CD4-positive, CD25-positive, alpha-beta regulatory T cell (primary cell): ENCODE data around the gene ATRNL1. TPM values are rescaled to one million over a fixed set of nuclear protein-coding genes. Genes with fewer than 3 reads are reported as not detected.
"Not testable (repeated sequence)": the region's sequence is repeated elsewhere in the genome, so short reads cannot be mapped to it uniquely, and the experiment has no call there.

Source experiments
- ATAC-seq, 2 donors: fragments of 150-1000 bp; cut with Tn5 transposase; one replicate each; pipeline ENCODE4 v1.10.0; 2021; ENCODE audit warnings: low read depth in 2 of 2, moderate number of reproducible peaks in 2 of 2, moderate library complexity in 1 of 2
- DNase-seq, 3 donors: peaks; one replicate each; pipeline versions ENCODE4 v3.0.0 to v3.0.0-alpha.2; 2012 to 2022; ENCODE audit warnings: mixed read lengths in 1 of 3
- H3K27ac ChIP-seq: one replicate; pipeline ENCODE4 v1.7.0; 2013; ENCODE audit warnings: mild to moderate bottlenecking, low read length; ENCODE audit not compliant: insufficient read depth, poor library complexity, severe bottlenecking
- H3K27me3 ChIP-seq: one replicate; pipeline ENCODE4 v1.7.0; 2013; ENCODE audit warnings: low read length; ENCODE audit not compliant: control insufficient read depth, insufficient read depth
- H3K36me3 ChIP-seq: one replicate; pipeline ENCODE4 v1.7.0; 2013; ENCODE audit warnings: mild to moderate bottlenecking, low read length, moderate library complexity; ENCODE audit not compliant: control insufficient read depth, insufficient read depth
- H3K4me1 ChIP-seq: 2 replicates; pipeline ENCODE4 v1.7.0; 2013; ENCODE audit warnings: mild to moderate bottlenecking, low read length; ENCODE audit not compliant: insufficient read depth, control insufficient read depth, poor library complexity, severe bottlenecking
- H3K4me3 ChIP-seq: one replicate; pipeline ENCODE4 v1.7.0; 2013; ENCODE audit warnings: low read depth, mild to moderate bottlenecking, low read length, moderate library complexity
- H3K9me3 ChIP-seq, 2 experiments: 1 replicate in 1 of 2; 2 replicates in 1 of 2; pipeline ENCODE4 v1.7.0; 2013; ENCODE audit warnings: low read length in 2 of 2, mild to moderate bottlenecking in 1 of 2, moderate library complexity in 1 of 2; ENCODE audit not compliant: control insufficient read depth in 2 of 2
- H3K27ac Mint-ChIP-seq, 3 donors: one replicate each; pipeline ENCODE4 v1.8.0; 2020 to 2022; ENCODE audit warnings: mild to moderate bottlenecking in 3 of 3, mixed read lengths in 3 of 3, moderate library complexity in 2 of 3
- H3K27me3 Mint-ChIP-seq: one replicate; pipeline ENCODE4 v1.8.0; 2022; ENCODE audit warnings: mild to moderate bottlenecking, mixed read lengths
- H3K36me3 Mint-ChIP-seq: one replicate; pipeline ENCODE4 v1.8.0; 2020; ENCODE audit warnings: mixed read lengths
- H3K4me1 Mint-ChIP-seq, 4 donors: one replicate each; pipeline ENCODE4 v1.8.0; 2020 to 2022; ENCODE audit warnings: mixed read lengths in 4 of 4, mild to moderate bottlenecking in 1 of 4
- H3K4me3 Mint-ChIP-seq, 4 donors: one replicate each; pipeline ENCODE4 v1.8.0; 2020 to 2022; ENCODE audit warnings: mild to moderate bottlenecking in 4 of 4, mixed read lengths in 4 of 4, moderate library complexity in 3 of 4
- H3K9me3 Mint-ChIP-seq, 7 donors: one replicate each; pipeline ENCODE4 v1.8.0; 2020 to 2022; ENCODE audit warnings: mixed read lengths in 7 of 7, mild to moderate bottlenecking in 3 of 7, moderate library complexity in 2 of 7
- polyA plus RNA-seq, 4 donors: library from polyadenylated mRNA; unstranded; fragments of 300-500 nt; fragmentation: Illumina TruSeq; gene quantifications; one replicate each; pipeline ENCODE4 v1.2.3, GENCODE V29; 2021
- total RNA-seq: library from RNA; stranded (reverse); gene quantifications from one replicate; pipeline ENCODE4 v1.2.3, GENCODE V29; 2022

The ATRNL1 gene
- total and polyA plus RNA-seq, 5 donors from 2014 or later = not detected

DNA sequence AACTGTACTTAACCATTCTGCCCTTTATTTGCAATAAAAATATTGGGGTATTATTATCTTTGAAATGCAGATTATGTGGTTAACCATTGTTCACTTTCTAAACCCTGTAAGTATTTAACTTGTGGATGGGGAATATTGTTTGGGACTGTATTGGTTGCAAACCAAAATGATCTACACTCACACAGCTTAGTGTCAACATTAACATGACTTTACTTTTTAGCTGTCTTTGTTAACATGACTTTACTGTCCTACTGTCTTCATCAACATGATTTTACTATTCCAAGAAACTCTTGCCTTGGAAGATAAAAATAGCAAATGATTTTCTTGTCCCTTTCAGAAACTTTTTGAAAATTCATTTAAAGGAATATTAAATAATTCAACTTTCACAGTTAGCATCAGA, 708.3 kb downstream of the ATRNL1 start:
- Histone ChIP-seq H3K36me3 (no peaks in the 10 kb centered on the region), H3K27me3 (no peaks in the 10 kb centered on the region), H3K4me3 (no peak overlapping the region), H3K4me1 (no peaks in the 10 kb centered on the region), H3K27ac (no peak overlapping the region), H3K9me3 (no peaks in the 10 kb centered on the region)
- DNase-seq (no peak), ATAC-seq (no peak)
- Mint-ChIP-seq H3K27ac (no peak overlapping the region), H3K4me3 (no peak overlapping the region), H3K36me3 (no peaks in the 10 kb centered on the region), H3K9me3 (peaks cover 0 to 10% (median 0%) of the 10 kb centered on the region in 7 donors), H3K27me3 (no peaks in the 10 kb centered on the region), H3K4me1 (no peaks in the 10 kb centered on the region)

DNA sequence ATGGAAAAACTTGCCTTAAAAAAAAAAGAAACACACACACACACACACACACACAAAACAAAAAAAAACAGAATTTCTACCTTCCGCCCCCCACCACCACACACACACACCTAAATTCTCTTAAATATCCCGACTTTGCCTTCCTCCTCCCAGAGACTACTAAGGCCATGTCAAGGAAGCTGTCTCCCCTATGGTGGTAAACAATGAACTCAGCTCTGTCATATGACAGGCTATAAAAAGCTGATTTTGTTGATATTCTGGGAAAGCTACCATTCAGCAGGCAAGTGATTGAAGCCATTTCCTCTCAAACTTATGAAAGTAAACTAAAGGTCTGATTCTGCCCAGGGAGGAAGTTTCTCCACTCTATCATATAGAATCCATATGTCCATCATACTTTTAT, 708.8 kb downstream of the ATRNL1 start:
- DNase-seq (no peak), ATAC-seq (no peak)
- H3K36me3 Mint-ChIP-seq = no peaks in the 10 kb centered on the region
- no peak overlapping the region for H3K4me3 ChIP-seq
- H3K4me1 Mint-ChIP-seq = no peaks in the 10 kb centered on the region
- no peak overlapping the region for H3K27ac ChIP-seq
- H3K27ac Mint-ChIP-seq = no peak overlapping the region
- no peaks in the 10 kb centered on the region for H3K4me1 ChIP-seq
- no peaks in the 10 kb centered on the region for H3K9me3 ChIP-seq
- no peaks in the 10 kb centered on the region for H3K27me3 Mint-ChIP-seq
- no peaks in the 10 kb centered on the region for H3K27me3 ChIP-seq
- no peak overlapping the region for H3K4me3 Mint-ChIP-seq
- peaks cover 0 to 10% (median 0%) of the 10 kb centered on the region in 7 donors for H3K9me3 Mint-ChIP-seq
- H3K36me3 ChIP-seq = no peaks in the 10 kb centered on the region

DNA sequence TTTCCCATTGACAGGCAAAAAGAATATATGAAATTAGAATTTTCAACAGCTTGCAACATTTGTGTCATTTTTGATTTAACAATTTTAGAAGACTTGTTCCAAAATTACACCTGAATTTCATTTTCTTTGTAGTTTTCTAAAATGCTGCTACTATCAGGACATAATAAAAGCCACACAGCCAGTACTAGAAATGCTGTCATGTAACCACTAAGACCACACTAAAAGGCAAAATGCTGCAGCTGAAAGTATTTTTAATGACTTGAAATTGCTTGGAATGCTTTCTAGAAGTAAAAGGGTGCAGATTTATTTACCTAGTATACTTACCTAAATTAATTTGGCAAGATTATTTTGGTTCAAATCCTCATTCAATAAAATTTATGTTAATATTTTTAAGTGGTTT, 709.7 kb downstream of the ATRNL1 start:
- no peaks in the 10 kb centered on the region for H3K27me3 ChIP-seq
- no peaks in the 10 kb centered on the region for H3K36me3 ChIP-seq
- ATAC-seq (no peak), DNase-seq (no peak)
- Mint-ChIP-seq H3K27ac (no peak overlapping the region), H3K4me1 (no peaks in the 10 kb centered on the region), H3K36me3 (no peaks in the 10 kb centered on the region), H3K27me3 (no peaks in the 10 kb centered on the region), H3K4me3 (no peak overlapping the region), H3K9me3 (peaks cover 0 to 10% (median 0%) of the 10 kb centered on the region in 7 donors)
- H3K9me3 ChIP-seq = no peaks in the 10 kb centered on the region
- no peaks in the 10 kb centered on the region for H3K4me1 ChIP-seq
- no peak overlapping the region for H3K4me3 ChIP-seq
- H3K27ac ChIP-seq = no peak overlapping the region

DNA sequence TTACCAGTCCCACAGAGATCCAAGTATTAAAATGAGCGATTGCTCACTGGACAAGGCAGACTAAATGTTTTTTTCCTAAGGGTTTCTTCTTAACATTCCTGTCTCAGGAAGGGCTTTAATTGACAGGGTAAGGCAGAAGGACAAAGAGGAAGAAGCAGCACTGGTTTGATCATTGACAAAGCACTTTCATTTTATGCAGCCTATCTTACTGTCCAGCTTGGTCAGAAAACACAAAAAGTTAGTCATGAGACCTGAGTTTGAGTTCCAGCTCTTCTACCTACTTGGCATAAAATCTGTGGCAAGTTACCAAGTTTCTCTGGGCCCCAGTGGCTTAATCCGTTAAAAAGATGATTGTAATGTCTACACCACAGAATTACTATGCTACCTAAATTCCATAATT, 721.4 kb downstream of the ATRNL1 start:
- Mint-ChIP-seq H3K27ac (no peak overlapping the region), H3K9me3 (peaks cover 0 to 11% (median 3%) of the 10 kb centered on the region in 7 donors), H3K27me3 (no peaks in the 10 kb centered on the region), H3K36me3 (no peaks in the 10 kb centered on the region), H3K4me1 (no peaks in the 10 kb centered on the region), H3K4me3 (no peak overlapping the region)
- Histone ChIP-seq H3K4me3 (no peak overlapping the region), H3K27me3 (no peaks in the 10 kb centered on the region), H3K9me3 (no peaks in the 10 kb centered on the region), H3K4me1 (no peaks in the 10 kb centered on the region), H3K36me3 (no peaks in the 10 kb centered on the region), H3K27ac (no peak overlapping the region)
- ATAC-seq (no peak), DNase-seq (no peak)

DNA sequence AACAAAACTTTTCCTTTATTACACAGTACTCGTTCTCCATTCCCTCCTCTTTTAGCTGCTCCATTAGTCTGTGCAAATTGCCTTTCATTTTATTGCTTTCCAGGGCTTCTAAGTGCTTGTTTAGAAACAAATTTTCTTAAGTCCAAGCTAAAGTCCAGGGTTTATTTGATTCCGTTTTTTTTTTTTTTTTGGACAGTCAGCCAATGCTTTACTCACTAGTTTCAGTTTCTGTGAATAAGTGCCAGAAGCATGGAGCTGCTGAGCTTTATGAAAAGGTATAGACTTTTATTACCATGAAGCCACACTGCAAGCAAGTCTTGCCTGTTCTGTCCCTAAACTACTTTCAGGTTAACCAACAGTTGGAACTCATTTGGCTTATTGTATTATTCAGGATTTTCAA, 724.8 kb downstream of the ATRNL1 start:
- H3K27me3 ChIP-seq = no peaks in the 10 kb centered on the region
- no peak overlapping the region for H3K27ac Mint-ChIP-seq
- no peak overlapping the region for H3K4me3 Mint-ChIP-seq
- H3K36me3 Mint-ChIP-seq = no peaks in the 10 kb centered on the region
- H3K36me3 ChIP-seq = no peaks in the 10 kb centered on the region
- no peaks in the 10 kb centered on the region for H3K4me1 ChIP-seq
- no peaks in the 10 kb centered on the region for H3K4me1 Mint-ChIP-seq
- peaks cover 0 to 2% of the 10 kb centered on the region in 2 experiments for H3K9me3 ChIP-seq
- DNase-seq (no peak), ATAC-seq (no peak)
- H3K27ac ChIP-seq = no peak overlapping the region
- H3K9me3 Mint-ChIP-seq = peaks cover 3 to 12% (median 9%) of the 10 kb centered on the region in 7 donors
- no peaks in the 10 kb centered on the region for H3K27me3 Mint-ChIP-seq
- H3K4me3 ChIP-seq = no peak overlapping the region

DNA sequence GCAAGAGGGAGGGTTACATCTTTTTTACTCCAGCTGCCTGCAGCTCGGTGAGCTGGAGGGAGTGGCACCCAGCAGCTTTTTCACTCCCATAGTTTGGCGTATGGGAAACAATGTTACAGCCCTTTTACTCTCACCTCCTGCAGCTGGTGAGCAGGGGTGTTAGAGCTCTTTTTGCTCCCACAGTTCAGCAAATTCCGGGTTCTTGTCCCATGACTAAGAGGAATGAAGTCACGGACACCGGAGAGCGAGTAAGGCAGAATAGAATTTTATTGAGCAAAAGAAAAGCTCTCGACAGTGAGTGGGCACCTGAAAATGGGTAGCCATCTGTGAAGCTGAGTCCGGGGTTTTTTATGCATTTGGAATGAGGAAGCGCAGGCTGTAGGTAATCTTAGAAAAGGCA, 733.2 kb downstream of the ATRNL1 start:
- Mint-ChIP-seq H3K9me3 (peaks cover 3 to 17% (median 5%) of the 10 kb centered on the region in 7 donors), H3K27me3 (no peaks in the 10 kb centered on the region), H3K4me1 (no peaks in the 10 kb centered on the region), H3K4me3 (no peak overlapping the region), H3K36me3 (no peaks in the 10 kb centered on the region), H3K27ac (no peak overlapping the region)
- no peaks in the 10 kb centered on the region for H3K4me1 ChIP-seq
- ATAC-seq (no peak), DNase-seq (no peak)
- H3K4me3 ChIP-seq = no peak overlapping the region
- H3K9me3 ChIP-seq = no peaks in the 10 kb centered on the region
- H3K27me3 ChIP-seq = no peaks in the 10 kb centered on the region
- H3K27ac ChIP-seq = no peak overlapping the region
- no peaks in the 10 kb centered on the region for H3K36me3 ChIP-seq

DNA sequence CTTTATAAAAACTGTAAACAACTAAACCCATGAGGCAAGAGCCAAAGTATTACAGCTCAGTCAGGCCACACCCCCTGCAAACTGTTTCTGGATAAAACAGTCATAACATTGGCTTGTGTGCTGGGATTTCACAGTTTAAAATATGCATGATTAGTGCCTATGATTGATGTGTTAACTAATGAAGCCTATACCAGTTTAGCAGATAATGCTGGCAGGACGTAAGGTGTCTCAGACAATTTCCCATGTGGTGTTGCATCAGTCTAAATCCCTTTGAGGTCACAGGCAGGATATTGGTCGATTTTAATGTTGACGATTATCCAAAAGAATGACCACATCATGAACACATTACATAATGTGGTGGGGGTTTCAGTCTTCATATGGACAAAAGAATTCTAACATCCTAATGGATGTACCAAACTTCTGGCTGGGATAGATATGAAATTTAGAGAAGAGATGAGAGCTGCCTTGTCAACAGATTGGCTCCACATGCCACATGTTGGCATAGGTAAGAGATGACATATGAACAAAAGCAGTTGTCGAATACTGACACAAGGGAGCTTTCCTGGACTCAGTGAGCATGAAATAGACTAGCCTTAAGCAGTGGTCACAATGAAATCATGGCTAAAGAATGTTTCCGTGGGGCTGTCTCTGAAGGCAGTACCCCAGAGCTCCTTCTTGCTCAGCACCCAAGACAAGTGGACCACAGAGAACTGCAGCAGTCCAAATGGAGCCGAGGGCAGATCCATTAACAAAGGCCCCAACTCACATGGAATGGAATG, 734.3 kb downstream of the ATRNL1 start:
- no peak for DNase-seq
- H3K9me3 ChIP-seq = no peaks in the 10 kb centered on the region
- no peak overlapping the region for H3K4me3 Mint-ChIP-seq
- no peak overlapping the region for H3K27ac Mint-ChIP-seq
- H3K4me1 Mint-ChIP-seq = no peaks in the 10 kb centered on the region
- H3K27me3 Mint-ChIP-seq = no peaks in the 10 kb centered on the region
- ATAC-seq = no peak
- H3K27ac ChIP-seq = no peak overlapping the region
- H3K27me3 ChIP-seq = no peaks in the 10 kb centered on the region
- no peak overlapping the region for H3K4me3 ChIP-seq
- H3K9me3 Mint-ChIP-seq = peaks cover 0 to 13% (median 3%) of the 10 kb centered on the region in 7 donors
- H3K36me3 ChIP-seq = no peaks in the 10 kb centered on the region
- no peaks in the 10 kb centered on the region for H3K4me1 ChIP-seq
- no peaks in the 10 kb centered on the region for H3K36me3 Mint-ChIP-seq

DNA sequence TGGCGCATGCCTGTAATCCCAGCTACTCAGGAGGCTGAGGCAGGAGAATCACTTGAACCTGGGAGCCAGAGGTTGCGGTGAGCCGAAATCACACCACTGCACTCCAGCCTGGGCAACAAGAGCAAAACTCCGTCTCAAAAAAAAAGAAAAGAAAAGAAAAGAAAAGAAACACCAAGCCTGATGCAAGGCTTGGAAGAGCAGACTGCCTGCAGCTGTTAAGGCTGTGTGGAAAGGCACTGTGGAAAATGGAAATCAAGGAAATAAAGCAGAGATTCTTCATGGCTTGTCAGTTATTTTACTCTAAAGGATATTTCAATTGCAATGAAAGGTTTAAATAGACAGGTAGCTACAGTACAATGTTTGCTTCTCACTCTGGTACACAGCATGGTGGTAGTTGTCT, 735.0 kb downstream of the ATRNL1 start:
- not testable (repeated sequence) for H3K4me1 ChIP-seq, ATAC-seq, H3K4me3 Mint-ChIP-seq, H3K36me3 Mint-ChIP-seq, H3K27me3 ChIP-seq, H3K4me3 ChIP-seq, H3K27ac ChIP-seq, H3K9me3 ChIP-seq, DNase-seq, H3K27ac Mint-ChIP-seq, H3K27me3 Mint-ChIP-seq, H3K4me1 Mint-ChIP-seq, H3K36me3 ChIP-seq
- peaks cover 0 to 11% (median 3%) of the 10 kb centered on the region in 7 donors for H3K9me3 Mint-ChIP-seq
